IPS DF 19.7 (cell line): Measurements from ENCODE around the gene A3GALT2.

Experiments used
- DNase-seq: peaks from one replicate; pipeline ENCODE4 v3.0.0-alpha.2; 2013; ENCODE audit warnings: low read depth, low spot score

A3GALT2 gene

GRCh38 chr1:33272930-33273329 lies 48.0 kb downstream of the A3GALT2 start:
- DNase-seq = no peak

DNA sequence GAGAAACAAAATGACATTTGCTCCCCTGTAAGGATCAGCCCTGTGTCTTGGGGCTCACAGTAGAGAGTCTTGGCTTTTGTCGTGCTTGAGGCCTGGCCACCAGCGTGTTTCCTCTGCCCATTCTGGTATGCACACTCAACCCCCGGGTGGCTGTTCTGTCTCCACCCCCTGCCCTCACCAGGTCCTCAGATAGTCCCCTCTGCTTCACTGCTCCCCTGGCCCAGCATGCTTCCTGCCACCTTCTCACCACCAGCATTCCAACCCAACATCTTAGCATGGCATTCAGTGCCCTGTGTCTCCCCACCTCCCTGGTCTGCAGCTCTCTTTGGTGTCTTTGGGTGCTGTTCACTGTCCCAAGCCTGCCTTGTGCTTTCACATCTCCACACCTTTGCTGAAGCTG lies 48.4 kb downstream of the A3GALT2 start:
- no peak for DNase-seq

DNA sequence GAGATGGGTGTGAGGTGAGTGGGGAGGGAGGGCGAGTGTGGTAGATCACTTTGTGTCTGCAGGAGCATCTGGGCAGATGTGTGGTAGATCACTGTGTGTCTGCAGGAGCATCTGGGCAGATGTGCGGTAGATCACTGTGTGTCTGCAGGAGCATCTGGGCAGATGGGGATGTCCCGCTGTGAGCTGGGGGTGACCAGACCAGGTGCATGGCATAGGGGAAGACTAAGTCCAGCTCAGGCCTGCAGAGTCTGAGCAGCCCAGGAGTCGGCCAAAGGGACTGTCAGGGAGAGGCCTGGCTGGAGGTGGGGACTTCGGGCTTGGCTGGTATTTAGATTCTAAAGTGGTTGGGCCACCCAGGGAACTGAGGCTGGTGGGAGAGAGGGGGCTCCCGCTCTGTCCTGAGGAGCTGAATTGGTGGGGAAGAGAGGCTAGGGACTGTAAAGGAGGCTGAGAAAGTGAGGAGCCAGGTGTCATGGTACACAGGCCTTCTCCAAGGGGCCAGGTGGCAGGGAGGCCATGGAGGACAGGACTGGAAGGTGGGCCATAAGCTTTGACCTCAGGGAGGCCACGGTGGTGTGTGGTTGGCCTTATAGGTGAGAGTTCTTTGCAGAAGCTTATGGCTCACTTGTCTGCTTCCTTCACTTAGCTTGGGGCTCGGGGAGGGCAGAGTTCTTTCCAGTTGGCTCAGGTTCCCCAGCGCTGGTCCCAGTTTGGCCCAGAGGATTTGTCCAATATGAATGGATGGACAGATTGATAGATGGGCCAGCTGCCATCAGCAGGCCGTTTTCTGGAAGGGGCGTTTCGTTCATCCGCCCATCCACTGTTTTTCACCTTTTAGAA lies 49.0 kb downstream of the A3GALT2 start:
- DNase-seq = no peak

GRCh38 chr1:33270808-33271465 lies 50.0 kb downstream of the A3GALT2 start:
- no peak for DNase-seq

DNA sequence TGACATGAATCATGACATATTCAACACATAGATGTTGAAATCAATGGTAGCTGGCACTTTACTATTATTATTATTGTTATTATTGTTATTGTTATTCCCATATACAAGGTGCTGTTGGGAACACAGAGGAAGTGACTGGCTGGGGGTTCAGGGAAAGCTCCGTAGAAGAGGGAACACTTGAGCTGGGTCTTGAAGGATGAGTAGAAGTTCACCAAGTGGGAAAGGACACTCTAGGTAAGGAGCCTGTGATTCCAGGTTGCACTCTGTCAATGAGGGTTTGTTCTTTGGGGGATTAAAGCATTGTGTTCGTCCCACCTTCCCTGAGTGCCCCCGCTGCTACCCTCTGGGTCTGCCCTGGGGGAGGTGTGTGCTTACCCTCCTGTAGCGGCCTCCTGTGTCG lies 50.5 kb downstream of the A3GALT2 start:
- no peak for DNase-seq

GRCh38 chr1:33269621-33270020 lies 51.3 kb downstream of the A3GALT2 start:
- no peak for DNase-seq

GRCh38 chr1:33268927-33269610 lies 51.8 kb downstream of the A3GALT2 start:
- no peak for DNase-seq

GRCh38 chr1:33268457-33268856 lies 52.4 kb downstream of the A3GALT2 start:
- DNase-seq = no peak

DNA sequence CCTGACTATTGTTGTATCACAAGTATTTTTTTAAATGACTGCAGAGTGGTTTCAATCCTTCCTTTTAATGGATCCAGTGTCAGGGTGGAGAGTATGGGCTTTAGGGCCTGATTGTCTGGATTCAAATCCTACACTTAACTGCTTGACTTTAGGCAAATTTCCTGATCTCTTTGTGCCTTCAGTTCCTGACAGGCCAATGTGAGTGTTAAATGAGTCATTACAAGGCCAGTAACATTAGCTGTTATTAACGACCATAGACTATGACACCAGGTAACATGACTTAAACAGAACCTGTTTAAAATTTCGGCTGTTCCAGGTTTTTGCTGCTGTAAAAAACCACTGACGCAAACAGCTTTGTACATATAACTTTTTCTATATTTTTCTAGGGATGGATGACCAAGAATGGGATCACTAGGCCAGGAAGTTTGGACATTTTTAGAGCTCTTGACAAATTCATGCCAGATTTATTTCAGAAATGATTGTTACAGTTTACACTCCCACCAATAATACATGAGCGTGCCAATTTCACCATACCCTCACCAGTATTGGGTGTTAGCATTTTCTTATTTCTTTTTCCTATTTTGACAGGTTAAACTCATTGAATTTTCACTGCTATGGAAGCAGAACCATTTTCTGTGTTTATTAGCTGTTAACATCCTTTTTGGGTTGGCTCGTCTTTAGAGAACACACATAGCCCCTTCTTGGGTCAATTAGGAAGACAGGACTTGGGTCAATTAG lies 53.3 kb downstream of the A3GALT2 start:
- DNase-seq = no peak

GRCh38 chr1:33266766-33267165 lies 54.1 kb downstream of the A3GALT2 start:
- no peak for DNase-seq

GRCh38 chr1:33265780-33266605 lies 54.9 kb downstream of the A3GALT2 start:
- no peak for DNase-seq

DNA sequence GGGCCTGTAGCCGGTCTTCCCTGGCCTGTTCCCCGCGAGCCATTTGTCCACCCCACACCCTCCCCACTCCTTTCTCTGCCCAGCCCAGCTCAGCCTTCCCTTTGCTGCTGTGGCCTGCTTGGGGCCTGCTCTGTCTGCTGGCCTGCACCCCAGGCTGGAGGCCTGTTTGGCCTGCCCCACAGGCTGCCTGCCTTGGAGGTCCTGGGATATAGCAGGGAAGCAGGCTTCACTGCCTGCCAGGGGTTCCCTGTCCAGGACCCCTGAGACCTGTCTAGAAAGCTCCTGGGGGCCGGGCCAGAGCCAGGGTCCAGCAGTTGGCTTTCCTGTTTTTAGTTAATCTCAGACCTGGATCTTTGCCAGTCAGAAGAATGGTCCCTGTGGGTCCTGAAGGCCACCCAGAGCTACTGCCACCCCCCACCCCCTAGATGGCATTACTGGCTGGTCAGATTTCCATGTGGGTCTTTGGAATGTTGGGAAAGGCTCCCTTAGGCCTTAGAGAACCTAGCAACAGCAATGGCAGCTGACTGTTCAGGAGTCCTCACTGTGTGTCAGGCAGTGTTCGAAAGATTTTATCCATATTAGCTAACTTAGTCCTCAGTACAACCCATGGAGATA lies 56.9 kb downstream of the A3GALT2 start:
- DNase-seq = no peak

- DNase-seq = no peak
Observed at GRCh38 chr1:33261344-33261743, 59.6 kb downstream of the A3GALT2 start.

DNA sequence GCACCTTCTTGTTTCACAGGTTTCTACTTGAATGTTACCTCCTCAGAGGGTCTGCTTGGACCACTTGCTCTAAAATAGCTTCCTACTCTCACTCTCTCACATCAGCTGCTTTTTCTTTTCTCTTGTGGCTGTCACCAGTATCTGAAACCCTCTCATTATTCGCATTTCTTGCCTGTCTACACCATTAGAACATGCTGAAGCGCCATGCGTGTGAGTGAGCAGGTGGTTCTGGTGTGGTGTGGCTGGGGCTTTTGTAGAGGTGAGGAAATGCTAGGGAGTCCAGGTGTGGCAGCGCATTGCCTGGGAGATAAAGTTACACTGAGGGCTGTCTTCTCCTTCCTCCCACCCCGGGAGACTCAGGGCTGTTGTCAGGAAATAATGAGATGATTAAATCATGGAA lies 60.5 kb downstream of the A3GALT2 start:
- no peak for DNase-seq

- DNase-seq = no peak
Observed at GRCh38 chr1:33259879-33260278, 61.0 kb downstream of the A3GALT2 start.

- no peak for DNase-seq
Observed at GRCh38 chr1:33258788-33259274, 62.1 kb downstream of the A3GALT2 start.

DNA sequence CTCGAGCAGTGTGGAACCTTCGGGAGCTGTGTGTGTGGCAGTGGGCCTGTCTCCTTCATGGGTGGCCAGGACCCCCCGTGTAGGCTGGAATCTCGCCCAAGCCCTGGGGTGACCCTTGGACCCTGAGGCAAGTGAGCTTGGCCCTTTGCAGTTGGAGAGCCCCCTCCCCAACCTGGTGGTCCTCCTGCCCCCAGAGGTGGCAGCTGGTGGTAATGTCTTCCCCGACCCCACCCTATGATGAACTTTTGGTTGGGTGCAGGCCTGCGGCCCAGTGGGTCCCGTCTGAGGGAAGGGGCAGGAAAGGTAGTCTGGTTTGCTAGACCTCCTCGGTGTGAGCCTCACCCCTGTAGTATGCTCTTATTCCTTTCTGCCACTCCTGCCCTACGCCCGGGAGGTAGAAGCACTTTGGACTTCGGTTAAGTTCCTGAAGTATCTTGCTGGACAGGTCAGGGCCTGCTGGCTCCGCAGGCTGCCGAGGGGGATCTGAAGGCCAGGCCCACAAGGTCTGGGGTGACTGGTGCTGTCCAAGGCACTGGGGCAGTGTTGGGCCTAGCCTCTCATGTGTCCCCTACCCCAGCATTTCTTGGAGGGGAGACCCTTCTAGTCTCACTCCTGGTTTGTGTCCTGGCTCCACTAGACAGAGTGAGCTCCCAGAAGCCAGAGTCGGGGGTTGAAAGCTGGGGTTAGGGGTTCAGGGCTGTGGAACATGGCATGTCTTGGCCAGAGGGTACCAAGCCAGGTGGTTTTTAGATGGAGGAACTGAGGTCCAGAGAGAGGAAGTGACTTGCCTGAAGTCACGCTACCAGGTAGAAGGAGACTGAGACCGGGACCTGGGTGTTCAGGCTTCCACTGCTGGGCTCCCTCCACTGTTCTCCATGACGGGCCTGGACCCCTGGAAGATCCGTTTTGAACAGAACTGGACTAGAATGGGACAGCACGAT lies 62.9 kb downstream of the A3GALT2 start:
- no peak for DNase-seq

DNA sequence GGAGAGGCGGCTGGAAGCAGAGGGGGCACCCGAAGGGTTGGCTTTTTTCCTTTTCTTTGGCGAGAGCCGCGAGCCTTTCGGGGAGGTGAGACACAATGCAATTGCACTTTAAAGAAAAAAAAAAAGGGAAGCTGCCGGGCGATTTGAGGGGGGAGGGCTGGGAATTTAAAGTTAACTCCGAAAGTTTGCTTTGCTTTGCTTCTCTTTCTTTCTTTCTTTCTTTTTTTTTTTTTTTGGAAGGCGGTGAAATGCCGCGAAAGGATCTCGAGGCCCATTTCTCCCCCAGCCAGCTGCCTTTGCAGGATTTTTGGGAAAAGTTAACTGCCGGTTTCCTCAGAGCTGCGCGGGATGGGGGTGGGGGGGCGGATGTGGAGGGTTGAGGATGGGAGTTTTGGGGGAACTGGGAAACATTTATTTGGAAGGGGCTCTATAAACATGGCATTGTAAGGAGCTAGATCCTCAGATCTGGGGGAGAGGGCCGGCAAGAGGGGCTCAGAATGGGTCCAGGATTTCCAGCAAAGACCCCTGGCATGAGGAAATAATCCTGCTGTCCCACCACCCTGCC lies 63.6 kb downstream of the A3GALT2 start:
- DNase-seq = no peak
